NB4 (cell line): ENCODE data around the gene IL32.
"Not testable (repeated sequence)": the region's sequence is repeated elsewhere in the genome, so short reads cannot be mapped to it uniquely, and the experiment has no call there.

Experiments used
- MYC ChIP-seq: IDR thresholded peaks from 2 replicates; pipeline ENCODE4 v1.6.1; 2011; ENCODE audit warnings: low read depth, low read length
- POLR2A ChIP-seq: IDR thresholded peaks from 2 replicates; pipeline ENCODE4 v1.6.1; 2011; ENCODE audit warnings: mild to moderate bottlenecking; ENCODE audit not compliant: insufficient read length; ENCODE audit errors: extremely low read depth
- TF ChIP-seq, protein P1 (sequence below): IDR thresholded peaks from one replicate; pipeline ENCODE4 v1.5.1; 2012; ENCODE audit warnings: low read depth, low read length
- TF ChIP-seq, protein P2 (sequence below): IDR thresholded peaks from 2 replicates; pipeline ENCODE4 v1.6.1; 2011; ENCODE audit warnings: low read depth, low read length

DNA sequence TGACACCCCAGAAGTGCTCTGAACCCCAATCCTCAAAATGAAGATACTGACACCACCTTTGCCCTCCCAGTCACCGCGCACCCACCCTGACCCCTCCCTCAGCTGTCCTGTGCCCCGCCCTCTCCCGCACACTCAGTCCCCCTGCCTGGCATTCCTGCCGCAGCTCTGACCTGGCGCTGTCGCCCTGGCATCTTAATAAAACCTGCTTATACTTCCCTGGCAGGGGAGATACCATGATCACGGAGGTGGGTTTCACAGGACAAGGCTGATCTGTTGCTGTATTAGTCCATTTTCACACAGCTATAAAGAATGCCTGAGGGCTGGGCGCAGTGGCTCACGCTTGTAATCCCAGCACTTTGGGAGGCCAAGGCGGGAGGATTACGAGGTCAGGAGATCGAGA is 16.5 kb downstream of the IL32 start:
- TF ChIP-seq, protein P1, sequence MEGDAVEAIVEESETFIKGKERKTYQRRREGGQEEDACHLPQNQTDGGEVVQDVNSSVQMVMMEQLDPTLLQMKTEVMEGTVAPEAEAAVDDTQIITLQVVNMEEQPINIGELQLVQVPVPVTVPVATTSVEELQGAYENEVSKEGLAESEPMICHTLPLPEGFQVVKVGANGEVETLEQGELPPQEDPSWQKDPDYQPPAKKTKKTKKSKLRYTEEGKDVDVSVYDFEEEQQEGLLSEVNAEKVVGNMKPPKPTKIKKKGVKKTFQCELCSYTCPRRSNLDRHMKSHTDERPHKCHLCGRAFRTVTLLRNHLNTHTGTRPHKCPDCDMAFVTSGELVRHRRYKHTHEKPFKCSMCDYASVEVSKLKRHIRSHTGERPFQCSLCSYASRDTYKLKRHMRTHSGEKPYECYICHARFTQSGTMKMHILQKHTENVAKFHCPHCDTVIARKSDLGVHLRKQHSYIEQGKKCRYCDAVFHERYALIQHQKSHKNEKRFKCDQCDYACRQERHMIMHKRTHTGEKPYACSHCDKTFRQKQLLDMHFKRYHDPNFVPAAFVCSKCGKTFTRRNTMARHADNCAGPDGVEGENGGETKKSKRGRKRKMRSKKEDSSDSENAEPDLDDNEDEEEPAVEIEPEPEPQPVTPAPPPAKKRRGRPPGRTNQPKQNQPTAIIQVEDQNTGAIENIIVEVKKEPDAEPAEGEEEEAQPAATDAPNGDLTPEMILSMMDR = not testable (repeated sequence)
- TF ChIP-seq POLR2A, MYC: not testable (repeated sequence)
- TF ChIP-seq, protein P2, sequence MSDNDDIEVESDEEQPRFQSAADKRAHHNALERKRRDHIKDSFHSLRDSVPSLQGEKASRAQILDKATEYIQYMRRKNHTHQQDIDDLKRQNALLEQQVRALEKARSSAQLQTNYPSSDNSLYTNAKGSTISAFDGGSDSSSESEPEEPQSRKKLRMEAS = not testable (repeated sequence)
